Epithelial cell of proximal tubule (primary cell): ENCODE measurements around the gene RFX7. TPM values are rescaled to one million over a fixed set of nuclear protein-coding genes. Genes with fewer than 3 reads are reported as not detected.

Source experiments
- DNase-seq: peaks from one replicate; pipeline ENCODE4 v3.0.0-alpha.2; 2011; ENCODE audit warnings: low read depth
- H3K4me3 ChIP-seq: 2 replicates; pipeline ENCODE4 v1.5.1; 2011; ENCODE audit warnings: low read depth, mild to moderate bottlenecking, low read length
- total RNA-seq: library from RNA; depleted of rRNA; stranded (reverse); fragments of >200 nt; gene quantifications from 2 replicates; pipeline ENCODE4 v1.2.3, GENCODE V29; 2015
- TF ChIP-seq, protein P1 (sequence below): conservative IDR thresholded peaks from 2 replicates; pipeline ENCODE4 v1.5.1; 2012; ENCODE audit warnings: low read depth, mild to moderate bottlenecking, low read length

RFX7 gene
- total RNA-seq, 1 donor from 2014 or later = 4.8 TPM

DNA sequence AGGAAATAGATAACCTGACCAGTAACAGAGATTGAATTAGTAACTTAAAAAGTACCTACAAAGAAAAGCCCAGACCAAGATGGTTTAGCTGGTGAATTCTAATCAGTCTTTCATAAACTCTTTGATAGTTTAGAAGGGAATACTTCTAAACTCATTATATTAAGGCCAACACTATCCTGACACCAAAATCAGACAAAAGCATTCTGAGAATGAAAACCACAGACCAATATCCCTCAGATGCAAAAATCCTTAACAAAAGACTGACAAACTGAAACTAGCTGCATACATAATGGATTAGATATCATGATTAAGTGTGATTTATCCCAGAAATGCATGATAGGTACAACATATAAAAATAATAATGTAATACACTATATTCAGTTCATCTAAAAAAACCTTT lies 115.6 kb downstream of the RFX7 start:
- H3K4me3 ChIP-seq = no peak overlapping the region
- TF ChIP-seq, protein P1, sequence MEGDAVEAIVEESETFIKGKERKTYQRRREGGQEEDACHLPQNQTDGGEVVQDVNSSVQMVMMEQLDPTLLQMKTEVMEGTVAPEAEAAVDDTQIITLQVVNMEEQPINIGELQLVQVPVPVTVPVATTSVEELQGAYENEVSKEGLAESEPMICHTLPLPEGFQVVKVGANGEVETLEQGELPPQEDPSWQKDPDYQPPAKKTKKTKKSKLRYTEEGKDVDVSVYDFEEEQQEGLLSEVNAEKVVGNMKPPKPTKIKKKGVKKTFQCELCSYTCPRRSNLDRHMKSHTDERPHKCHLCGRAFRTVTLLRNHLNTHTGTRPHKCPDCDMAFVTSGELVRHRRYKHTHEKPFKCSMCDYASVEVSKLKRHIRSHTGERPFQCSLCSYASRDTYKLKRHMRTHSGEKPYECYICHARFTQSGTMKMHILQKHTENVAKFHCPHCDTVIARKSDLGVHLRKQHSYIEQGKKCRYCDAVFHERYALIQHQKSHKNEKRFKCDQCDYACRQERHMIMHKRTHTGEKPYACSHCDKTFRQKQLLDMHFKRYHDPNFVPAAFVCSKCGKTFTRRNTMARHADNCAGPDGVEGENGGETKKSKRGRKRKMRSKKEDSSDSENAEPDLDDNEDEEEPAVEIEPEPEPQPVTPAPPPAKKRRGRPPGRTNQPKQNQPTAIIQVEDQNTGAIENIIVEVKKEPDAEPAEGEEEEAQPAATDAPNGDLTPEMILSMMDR = no peak
- no peak for DNase-seq

DNA sequence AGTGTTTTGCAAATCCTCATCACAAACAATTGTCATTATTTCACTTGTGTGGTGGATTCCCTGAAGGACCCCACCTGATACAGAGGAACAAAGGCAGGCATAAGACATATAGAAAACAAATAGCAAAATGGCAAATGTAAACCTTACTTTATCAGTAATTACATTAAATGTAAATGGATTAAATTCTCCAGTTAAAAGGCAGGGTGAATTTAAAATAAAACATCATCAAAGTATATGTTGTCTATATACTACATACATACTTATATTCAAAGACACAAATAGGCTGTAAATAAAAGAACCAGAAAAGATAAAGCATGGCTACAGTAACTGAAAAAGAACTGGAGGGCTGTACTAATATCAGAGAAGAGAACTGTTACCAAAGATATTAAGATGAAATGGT lies 117.3 kb downstream of the RFX7 start:
- DNase-seq = no peak
- TF ChIP-seq, protein P1 = no peak

DNA sequence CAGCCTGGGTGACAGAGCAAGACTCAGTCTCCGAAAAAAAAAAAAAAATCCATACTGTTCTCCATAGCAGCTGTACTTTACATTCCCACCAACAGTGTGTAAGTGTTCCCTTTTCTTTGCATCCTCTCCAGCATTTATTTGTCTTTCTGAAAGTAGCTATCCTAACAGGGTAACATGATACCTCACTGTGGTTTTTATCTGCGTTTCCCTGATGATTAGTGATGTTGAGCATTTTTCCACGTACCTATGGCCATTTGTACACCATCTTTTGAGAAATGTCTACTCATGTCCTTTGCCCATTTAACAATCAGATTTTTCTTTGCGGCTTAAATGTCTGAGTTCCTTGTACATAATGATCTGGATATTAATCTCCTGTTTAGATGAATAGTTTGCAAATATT lies 119.3 kb downstream of the RFX7 start:
- no peak overlapping the region for H3K4me3 ChIP-seq
- DNase-seq = no peak
- TF ChIP-seq, protein P1 = no peak

More for the DNA sequence above, 117.3 kb downstream of the RFX7 start:
- H3K4me3 ChIP-seq = no peak overlapping the region

DNA sequence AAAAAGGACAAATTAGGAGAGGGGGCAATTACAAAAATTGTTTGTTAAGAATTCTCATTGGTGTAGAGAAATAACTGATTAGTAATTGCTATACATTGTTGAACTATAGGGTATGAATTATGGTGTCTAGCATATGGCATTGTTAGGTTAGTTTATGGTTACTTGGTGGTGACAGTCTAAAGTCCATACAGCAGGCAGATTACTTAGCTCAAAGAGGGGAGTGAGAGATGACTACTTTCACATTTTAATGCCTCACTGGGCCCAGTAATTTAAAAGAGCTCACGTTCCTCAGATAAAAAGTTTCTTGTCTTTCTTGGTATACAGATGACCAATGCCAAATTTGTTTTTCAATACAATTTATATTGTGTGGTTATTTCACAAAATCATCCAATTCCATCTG lies 137.8 kb downstream of the RFX7 start:
- H3K4me3 ChIP-seq = no peak overlapping the region
- DNase-seq = no peak
- TF ChIP-seq, protein P1 = no peak

DNA sequence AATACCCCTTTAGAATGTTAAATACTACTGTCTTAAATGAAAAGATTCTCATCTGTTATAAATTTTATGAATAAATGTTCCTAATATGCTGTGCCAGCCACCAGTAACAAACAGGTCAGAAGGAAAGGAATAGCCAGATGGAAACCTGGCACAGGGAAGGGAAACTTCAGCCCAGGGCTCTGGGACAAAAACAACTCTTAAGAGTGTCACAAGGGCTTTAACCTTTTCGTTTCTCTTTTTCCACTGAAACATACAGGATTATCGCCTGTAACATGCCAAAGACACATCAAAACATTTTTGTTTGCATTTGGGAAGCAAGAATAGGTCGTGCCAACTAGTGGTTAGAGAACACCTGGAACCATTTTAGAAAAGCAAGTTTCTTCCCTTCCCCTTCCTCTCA lies 141.2 kb downstream of the RFX7 start:
- no peak overlapping the region for H3K4me3 ChIP-seq
- no peak for DNase-seq
- TF ChIP-seq, protein P1 = no peak

DNA sequence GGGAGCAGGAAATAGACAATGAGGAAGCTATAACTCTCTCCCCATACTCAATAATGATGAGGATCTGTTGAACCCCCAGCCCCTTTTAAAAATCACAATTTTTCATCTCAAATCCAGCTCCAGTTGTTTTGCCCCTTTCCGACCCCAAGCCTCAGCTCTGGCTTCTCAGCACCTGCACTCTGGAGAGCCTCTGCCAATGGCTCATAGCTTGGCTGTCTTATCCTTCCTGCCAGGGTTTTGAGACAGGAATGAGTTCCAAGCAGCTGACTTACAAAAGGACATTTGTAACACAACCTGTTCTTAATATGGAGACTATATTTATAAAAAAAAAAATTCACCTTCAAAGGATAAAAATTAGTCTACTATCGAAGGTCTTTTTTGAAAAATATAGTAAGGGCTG lies 144.4 kb downstream of the RFX7 start:
- DNase-seq = no peak
- TF ChIP-seq, protein P1 = no peak
- no peak overlapping the region for H3K4me3 ChIP-seq

DNA sequence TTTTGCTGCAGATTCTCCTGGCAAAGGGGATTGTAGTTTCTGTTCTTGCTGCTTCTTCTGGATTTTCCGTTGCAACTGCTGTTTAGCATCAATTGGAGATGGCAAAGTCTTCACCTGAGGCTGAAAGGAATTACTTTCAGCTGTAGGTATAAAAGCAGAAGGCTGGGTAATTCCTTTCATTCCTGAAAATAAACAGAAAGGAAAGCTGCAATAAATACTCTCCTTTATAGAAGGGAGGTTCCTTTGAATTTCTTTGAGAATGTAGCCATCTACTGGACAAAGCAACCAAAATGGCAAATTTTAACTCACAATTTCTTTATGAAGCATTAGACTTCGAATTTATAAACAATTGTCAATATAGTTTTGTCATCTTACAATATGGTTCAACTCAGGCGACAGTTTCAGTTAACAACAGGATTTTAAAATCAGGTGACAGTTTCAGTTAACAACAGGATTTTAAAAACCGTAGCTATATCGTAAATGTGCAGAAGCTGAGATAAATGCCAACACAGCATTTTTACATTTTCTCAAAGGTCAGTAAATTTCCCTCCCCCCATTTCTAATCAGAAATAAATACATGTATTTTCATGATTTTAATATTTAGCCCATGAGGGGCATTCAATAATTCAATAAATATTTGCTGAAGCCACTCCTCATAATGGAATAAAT lies 145.3 kb downstream of the RFX7 start:
- DNase-seq = no peak
- no peak overlapping the region for H3K4me3 ChIP-seq
- TF ChIP-seq, protein P1 = no peak
